ENCODE data around the gene EIF6. TPM values are rescaled to one million over a fixed set of nuclear protein-coding genes. Genes with fewer than 3 reads are reported as not detected.

The EIF6 gene
- total and polyA plus RNA-seq, 9 of the 15 experiments (the other 6 are each of a cell fraction or from before 2014, with no cell fraction given): 165 to 832 (median 229) TPM

GRCh38 chr20:35303735-35304491 is 19.3 kb upstream of the EIF6 start (continued):
- TF ChIP-seq E2F6 (IDR thresholded peaks at IDR 0.05; ENCODE audit: borderline replicate concordance in 1 of 2, extremely low read depth in 1 of 2, insufficient read depth in 1 of 2, insufficient read length in 1 of 2, low read depth in 1 of 2, low read length in 1 of 2, poor library complexity in 1 of 2, severe bottlenecking in 1 of 2) (no peak), ARID3B (CRISPR knock-in tag; IDR thresholded peaks at IDR 0.05; ENCODE audit: borderline replicate concordance) (no peak), HDAC6 (IDR thresholded peaks at IDR 0.05; ENCODE audit: low read depth, low read length) (no peak), FOXA3 (CRISPR knock-in tag; conservative IDR thresholded peaks at IDR 0.05 in 1 of 2, IDR thresholded peaks at IDR 0.05 in 1 of 2) (no peak), MYC (IDR thresholded peaks at IDR 0.05; ENCODE audit: low read depth, low read length) (no peak), MYC (CRISPR knock-in tag; IDR thresholded peaks at IDR 0.05; ENCODE audit: borderline replicate concordance, low read depth) (no peak), ZNF41 (CRISPR knock-in tag; conservative IDR thresholded peaks at IDR 0.05) (no peak), ZBTB49 (CRISPR knock-in tag; IDR thresholded peaks at IDR 0.05; ENCODE audit: borderline replicate concordance) (no peak), MCM5 (IDR thresholded peaks at IDR 0.05; ENCODE audit: low read depth) (no peak), KLF13 (tag; IDR thresholded peaks at IDR 0.05; ENCODE audit: borderline replicate concordance, low read depth) (no peak), RBFOX2 (IDR thresholded peaks at IDR 0.05; ENCODE audit: low read depth, low read length) (no peak), ZNF23 (CRISPR knock-in tag; IDR thresholded peaks at IDR 0.05) (no peak), ETV5 (CRISPR knock-in tag; IDR thresholded peaks at IDR 0.05; ENCODE audit: low read depth) (0 out of 2 replicates have a peak, but pooled peaks have one; percentile 41), SPI1 (IDR thresholded peaks at IDR 0.05; ENCODE audit: borderline replicate concordance, low read depth, low read length) (peak; percentile 25; the same call in 1 of the 2 replicates), NBN (IDR thresholded peaks at IDR 0.05; ENCODE audit: low read depth) (no peak), HSF4 (CRISPR knock-in tag; IDR thresholded peaks at IDR 0.05; ENCODE audit: borderline replicate concordance) (no peak), SMC3 (conservative IDR thresholded peaks at IDR 0.05; ENCODE audit: insufficient read depth, low read depth, low read length) (peak; percentile 83), FOXO4 (CRISPR knock-in tag; IDR thresholded peaks at IDR 0.05) (no peak), ZNF384 (IDR thresholded peaks at IDR 0.05; ENCODE audit: low read depth, low read length) (peak; percentile 52; the same call in 1 of the 2 replicates)

Measured in K562 (cell line).